HG02763 (cell line): Measurements from ENCODE around the gene UBXN1.
"Not testable (repeated sequence)": the region's sequence is repeated elsewhere in the genome, so short reads cannot be mapped to it uniquely, and the experiment has no call there.

Source experiments
- ATAC-seq: cut with Tn5 transposase; IDR thresholded peaks from one replicate; pipeline ENCODE4 v1.9.1; 2021; ENCODE audit warnings: mild to moderate bottlenecking, moderate library complexity; ENCODE audit not compliant: unreplicated experiment

Gene UBXN1

GRCh38 chr11:62673196-62673525 lies 5.7 kb downstream of the UBXN1 start:
- no peak for ATAC-seq

GRCh38 chr11:62671608-62672389 lies 7.1 kb downstream of the UBXN1 start, which contains the start of the genes LBHD1 and UQCC3:
Gene LBHD1, minus strand, starts transcription at chr11:62672267. Its CDS starts 2,236 bp downstream, at chr11:62670031.
Gene UQCC3, plus strand, starts transcription at chr11:62671673. Its CDS starts 73 bp downstream, at chr11:62671746.
- peak; percentile 52 for ATAC-seq

GRCh38 chr11:62671236-62671607 lies 7.7 kb downstream of the UBXN1 start:
- ATAC-seq = no peak

GRCh38 chr11:62669420-62670161 lies 9.3 kb downstream of the UBXN1 start:
- ATAC-seq = no peak

GRCh38 chr11:62667460-62667859 lies 11.4 kb downstream of the UBXN1 start:
- ATAC-seq = no peak

GRCh38 chr11:62666259-62666926 lies 12.5 kb downstream of the UBXN1 start:
- no peak for ATAC-seq

- peak; percentile 18 for ATAC-seq
Measured at GRCh38 chr11:62665599-62666258, 13.1 kb downstream of the UBXN1 start.

- ATAC-seq = peak; percentile 88
Measured at GRCh38 chr11:62665075-62665598, 13.7 kb downstream of the UBXN1 start, which contains the start of the genes C11orf98 and CSKMT. Gene C11orf98, minus strand, starts transcription at chr11:62665210. Its CDS starts 41 bp downstream, at chr11:62665169. Gene CSKMT, plus strand, starts transcription at chr11:62665312. Its CDS starts 568 bp downstream, at chr11:62665880.

GRCh38 chr11:62664405-62665074 lies 14.3 kb downstream of the UBXN1 start:
- ATAC-seq = peak; percentile 19

- no peak for ATAC-seq
Measured at GRCh38 chr11:62656796-62657429, 22.0 kb downstream of the UBXN1 start.

- no peak for ATAC-seq
Measured at GRCh38 chr11:62654297-62654696, 24.6 kb downstream of the UBXN1 start.

- ATAC-seq = no peak
Measured at GRCh38 chr11:62652161-62653006, 26.5 kb downstream of the UBXN1 start.

GRCh38 chr11:62650283-62650682 lies 28.6 kb downstream of the UBXN1 start:
- ATAC-seq = not testable (repeated sequence)

- ATAC-seq = no peak
Measured at GRCh38 chr11:62649486-62649885, 29.4 kb downstream of the UBXN1 start.

GRCh38 chr11:62648967-62649364 lies 29.9 kb downstream of the UBXN1 start:
- no peak for ATAC-seq

GRCh38 chr11:62648185-62648966 lies 30.5 kb downstream of the UBXN1 start:
- ATAC-seq = no peak

GRCh38 chr11:62647609-62648005 lies 31.3 kb downstream of the UBXN1 start:
- no peak for ATAC-seq
